GM18498 (cell line): Measurements from ENCODE around the gene ARHGEF10L.

Source experiments
- ATAC-seq: cut with Tn5 transposase; IDR thresholded peaks from one replicate; pipeline ENCODE4 v1.9.1; 2021; ENCODE audit warnings: mild to moderate bottlenecking, moderate library complexity; ENCODE audit not compliant: unreplicated experiment

Gene ARHGEF10L

GRCh38 chr1:17521946-17522612, 17.4 kb upstream of the ARHGEF10L start:
- no peak for ATAC-seq

- ATAC-seq: no peak
These were observed 16.0 kb upstream of the ARHGEF10L start for GRCh38 chr1:17523321-17524041.

DNA sequence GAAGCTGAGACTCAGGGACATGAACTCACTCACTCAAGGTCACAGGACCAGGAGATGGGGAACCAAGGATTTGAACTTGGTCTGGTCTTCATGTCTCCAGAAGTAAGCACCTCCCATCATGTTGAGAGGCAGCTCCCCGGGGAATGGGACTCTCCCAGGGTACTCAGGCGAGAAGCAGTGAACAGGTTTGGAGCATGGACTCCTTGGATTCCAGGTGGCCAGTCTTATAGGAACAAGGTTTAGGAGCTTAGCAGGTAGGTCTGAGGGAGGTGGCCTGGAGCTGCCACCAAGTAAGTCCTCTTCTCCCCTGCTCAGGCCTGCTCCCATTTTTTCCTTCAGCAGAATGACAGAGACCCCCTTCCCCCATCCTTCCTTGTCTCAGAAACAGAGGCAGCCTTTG, 14.9 kb upstream of the ARHGEF10L start:
- no peak for ATAC-seq

- ATAC-seq: no peak
These were observed 13.4 kb upstream of the ARHGEF10L start for GRCh38 chr1:17525996-17526686.

DNA sequence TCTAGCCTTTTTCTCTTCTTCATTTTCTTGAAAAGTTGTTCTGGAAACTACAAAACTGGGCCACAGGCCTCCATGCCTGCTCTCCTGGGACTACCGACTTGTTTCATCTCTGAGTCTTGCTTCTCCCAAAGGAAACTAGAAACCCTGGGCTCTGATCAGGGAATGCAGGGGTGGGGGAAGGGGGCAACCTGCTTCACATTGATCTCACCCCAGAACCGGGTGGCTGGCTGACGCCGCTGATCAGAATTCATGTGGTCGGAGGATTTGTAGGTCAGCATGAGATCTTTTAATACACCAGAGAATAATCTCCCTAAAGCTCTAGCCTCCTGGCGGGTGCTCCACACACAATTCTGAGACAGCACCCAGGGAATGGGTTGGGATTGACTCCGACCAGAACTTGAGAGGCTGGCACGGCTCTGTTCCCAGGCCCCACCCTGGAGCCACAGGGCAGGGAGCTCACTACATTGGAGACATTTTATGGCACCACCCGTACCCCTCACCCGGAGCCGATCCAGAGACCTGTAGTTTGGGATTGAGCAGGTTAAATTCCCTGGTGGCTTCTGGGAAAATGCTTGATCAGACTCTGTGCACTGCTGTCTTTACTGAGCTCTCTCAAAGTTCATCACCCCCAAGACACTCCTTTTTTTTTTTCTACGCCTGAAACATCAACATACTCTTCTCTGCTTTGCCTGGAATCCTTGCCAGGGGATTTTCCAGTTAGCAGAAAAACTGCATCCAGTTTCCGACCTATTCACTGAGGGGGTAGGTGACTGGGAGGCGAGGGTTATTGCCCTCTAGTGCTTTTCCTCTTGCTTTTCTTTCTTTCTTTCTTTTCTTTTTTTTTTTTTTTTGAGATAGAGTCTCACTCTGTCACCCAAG, 12.2 kb upstream of the ARHGEF10L start:
- ATAC-seq: no peak

- no peak for ATAC-seq
These were observed 10.1 kb upstream of the ARHGEF10L start for GRCh38 chr1:17529381-17529780.

DNA sequence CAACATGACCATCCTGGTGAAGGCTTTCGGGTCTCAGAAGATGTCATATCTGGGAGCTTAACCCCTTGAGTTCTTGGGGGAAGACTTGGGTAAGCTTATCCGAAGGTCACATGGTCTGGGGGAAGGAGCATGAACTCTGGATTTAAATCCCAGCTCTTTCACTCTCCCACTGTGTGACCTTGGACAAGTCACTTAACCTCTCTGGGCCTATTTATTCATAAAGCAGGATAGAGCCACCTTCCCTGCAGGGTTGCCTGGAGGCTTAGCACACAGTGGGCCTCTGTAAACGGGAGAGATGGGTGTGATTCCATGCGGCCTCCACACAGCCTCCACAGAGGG, 8.2 kb upstream of the ARHGEF10L start:
- no peak for ATAC-seq

DNA sequence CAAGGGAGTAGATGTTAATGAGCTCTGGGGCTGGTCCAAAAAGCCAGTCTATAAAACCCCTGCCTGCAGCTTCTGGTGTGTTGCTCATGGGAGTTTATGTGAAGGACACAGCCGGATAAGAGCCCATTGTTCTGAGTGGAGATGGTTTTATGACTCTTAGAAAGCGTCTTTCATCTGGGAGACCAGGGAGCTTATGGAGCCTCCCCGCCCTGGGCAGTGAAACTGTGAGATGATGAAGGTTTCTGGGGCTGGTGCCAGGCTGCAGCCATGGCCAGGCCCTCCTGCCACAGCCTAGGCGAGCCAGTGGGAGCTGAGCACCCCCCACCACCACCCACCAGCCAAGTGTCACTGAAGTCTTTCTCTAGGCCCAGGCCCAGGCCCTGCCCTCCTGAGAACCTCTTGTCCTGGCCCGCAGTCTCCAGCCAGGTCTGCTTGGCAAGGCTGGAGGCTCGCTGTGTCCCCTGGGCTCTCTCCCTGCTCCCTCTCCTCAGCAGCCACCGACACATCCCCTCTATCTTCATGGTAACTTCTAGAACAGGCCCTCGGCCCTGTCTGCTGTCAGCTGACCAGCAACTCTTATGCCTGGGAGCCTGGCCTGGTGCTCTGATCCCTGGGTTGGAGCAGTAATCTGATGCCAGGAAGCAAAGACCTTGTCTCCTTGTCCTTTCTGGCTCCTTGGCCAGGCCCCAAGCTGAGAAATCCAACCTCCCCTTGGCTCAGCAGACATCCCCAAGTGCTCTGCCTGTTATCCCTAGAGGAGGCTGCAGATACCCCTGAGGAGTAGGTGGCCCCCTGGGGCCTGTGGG, 7.6 kb upstream of the ARHGEF10L start:
- no peak for ATAC-seq

GRCh38 chr1:17533201-17533600, 6.3 kb upstream of the ARHGEF10L start:
- ATAC-seq: no peak

DNA sequence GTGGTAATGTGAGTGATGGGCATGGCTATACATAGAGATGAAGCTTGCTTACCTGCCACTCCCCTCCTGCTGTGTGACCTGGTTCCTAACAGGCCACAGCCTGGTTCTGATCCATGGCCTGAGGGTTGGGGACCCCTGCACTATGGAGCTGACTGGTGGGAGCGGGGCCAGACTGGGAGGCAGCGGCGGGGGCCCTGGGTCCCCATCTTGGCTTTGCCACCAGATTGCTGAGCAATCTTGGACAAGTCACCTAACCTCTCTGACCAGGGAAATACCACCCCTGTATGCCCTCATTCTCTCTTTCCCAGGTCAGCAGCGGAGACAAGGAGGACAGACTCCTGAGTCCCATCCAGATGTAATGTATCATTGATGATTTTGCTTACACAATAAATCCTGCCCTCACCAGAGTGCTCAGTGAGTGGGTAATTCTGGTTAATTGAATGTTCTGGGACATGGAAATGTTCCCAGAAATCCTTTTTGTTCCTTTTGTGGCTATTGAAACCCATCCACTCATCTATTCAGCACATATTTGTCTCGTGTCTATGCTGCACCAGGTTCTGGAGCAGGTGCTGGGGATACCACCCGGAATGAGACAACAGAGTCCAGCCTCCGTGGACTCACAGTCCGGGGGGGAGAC, 4.1 kb upstream of the ARHGEF10L start:
- ATAC-seq: no peak

DNA sequence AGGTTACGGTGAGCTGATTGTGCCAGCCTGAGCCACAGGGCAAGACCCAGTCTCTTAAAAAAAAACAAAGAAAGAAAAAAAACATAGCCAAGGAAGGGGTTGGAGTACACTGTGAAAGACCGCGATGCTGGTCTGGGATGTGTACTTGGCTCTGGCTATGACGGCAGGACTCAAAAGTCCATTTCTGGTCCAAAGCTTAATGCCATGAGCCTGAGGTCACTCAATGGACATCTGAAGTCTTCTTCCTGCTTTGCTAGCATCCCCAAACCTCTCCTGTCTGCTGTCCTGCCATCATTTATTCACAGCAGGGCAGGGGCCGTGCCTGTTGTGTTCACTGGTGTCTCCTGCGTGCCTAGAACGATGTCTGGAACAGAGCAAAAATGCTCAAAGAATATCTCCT, 1.5 kb upstream of the ARHGEF10L start:
- ATAC-seq: no peak

GRCh38 chr1:17538428-17539117, 925 bp upstream of the ARHGEF10L start:
- no peak for ATAC-seq

DNA sequence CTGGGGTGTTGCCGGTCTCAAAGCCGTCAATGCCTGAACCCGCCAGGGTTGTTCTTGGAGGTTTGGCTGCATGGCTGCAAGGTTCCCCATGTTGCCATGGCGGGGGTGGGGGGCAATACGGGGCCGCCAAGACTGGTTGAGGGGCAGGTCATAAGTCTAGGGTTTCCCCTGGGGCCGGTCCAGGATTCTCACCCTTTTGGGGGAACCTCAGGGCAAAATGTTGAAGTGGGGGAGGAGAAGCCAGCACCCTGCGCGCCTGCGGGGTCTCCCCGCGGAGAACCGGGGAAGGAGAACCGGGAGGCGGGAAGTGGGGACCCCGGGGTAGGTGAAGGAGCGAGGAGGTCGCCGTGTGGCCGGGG, 401 bp upstream of the ARHGEF10L start:
- ATAC-seq: no peak

GRCh38 chr1:17540255-17541001, 930 bp downstream of the ARHGEF10L start:
- no peak for ATAC-seq

- no peak for ATAC-seq
These were observed 3.1 kb downstream of the ARHGEF10L start for GRCh38 chr1:17542645-17543044.

DNA sequence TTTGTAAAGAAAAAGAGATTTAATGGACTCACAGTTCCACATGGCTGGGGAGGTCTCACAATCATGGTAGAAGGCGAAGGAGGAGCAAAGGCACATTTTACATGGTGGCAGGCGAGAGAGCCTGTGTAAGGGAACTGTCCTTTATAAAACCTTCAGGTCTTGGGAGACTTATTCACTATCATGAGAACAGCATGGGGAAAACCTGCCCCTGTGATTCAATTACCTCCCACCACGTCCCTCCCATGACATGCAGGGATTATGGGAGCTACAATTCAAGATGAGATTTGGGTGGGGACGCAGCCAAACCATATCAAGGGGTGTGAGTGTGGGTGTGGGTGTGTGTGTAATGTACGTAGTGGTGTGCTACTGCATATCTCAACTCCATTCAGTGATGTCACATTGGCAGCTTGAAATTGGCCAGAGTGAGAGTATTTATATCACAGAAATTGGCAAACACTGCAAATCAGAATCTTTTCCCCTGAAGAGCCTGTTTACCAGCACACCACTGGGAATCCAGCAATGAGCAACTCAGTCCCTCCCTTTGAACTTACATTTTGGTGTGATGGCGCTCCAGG, 5.4 kb downstream of the ARHGEF10L start:
- ATAC-seq: no peak

- ATAC-seq: no peak
These were observed 5.9 kb downstream of the ARHGEF10L start for GRCh38 chr1:17545356-17545755.

DNA sequence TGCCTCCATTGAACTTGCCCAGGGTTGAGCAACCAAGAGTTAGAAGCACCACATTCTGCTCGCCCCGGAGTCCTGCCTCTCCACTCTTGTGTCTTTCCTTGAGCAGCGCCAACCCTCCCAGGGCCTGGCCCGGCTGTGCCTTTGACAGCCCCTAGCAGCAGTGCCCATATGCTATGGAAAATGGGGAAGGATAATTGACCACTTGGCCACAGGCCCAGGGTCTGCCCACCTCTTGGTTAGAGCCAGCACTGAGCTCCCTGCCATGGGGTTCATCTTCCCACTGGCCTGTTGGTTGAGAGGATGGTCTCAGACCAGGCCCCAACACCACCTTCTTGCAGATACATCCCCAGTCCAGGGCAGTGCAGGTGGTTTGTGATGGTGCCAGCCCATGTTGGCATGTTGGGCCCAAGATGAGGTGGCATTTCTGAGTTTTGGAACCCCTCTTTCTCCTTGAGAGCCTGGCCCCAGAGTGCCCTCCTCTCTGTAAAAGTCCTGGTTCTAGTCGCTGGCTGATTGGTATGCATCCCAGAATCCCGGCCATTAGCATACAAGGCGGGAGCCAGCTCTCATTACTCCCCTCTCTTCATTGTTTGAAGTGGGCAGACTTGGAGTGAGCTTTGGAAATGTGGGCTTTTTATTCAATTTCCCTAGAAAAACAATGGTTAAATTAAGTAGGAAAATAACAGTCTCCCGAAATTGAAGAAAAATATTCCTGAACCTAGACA, 7.6 kb downstream of the ARHGEF10L start:
- ATAC-seq: no peak
